Duodenal mucosa (tissue), 2 donors: Measurements from ENCODE around the gene ARHGEF28.

ENCODE experiments used
- H3K27ac ChIP-seq: one replicate; pipeline ENCODE4 v1.7.0; 2013; ENCODE audit warnings: low read depth, low read length
- H3K27me3 ChIP-seq, 2 donors: one replicate each; pipeline ENCODE4 v1.7.0; 2013; ENCODE audit warnings: low read length in 2 of 2, control low read depth in 1 of 2; ENCODE audit not compliant: insufficient read depth in 2 of 2, control insufficient read depth in 1 of 2
- H3K36me3 ChIP-seq, 2 donors: one replicate each; pipeline ENCODE4 v1.7.0; 2013; ENCODE audit warnings: low read length in 2 of 2, control low read depth in 1 of 2; ENCODE audit not compliant: insufficient read depth in 2 of 2, control insufficient read depth in 1 of 2
- H3K4me1 ChIP-seq, 2 donors: one replicate each; pipeline ENCODE4 v1.7.0; 2013; ENCODE audit warnings: low read length in 2 of 2, control low read depth in 1 of 2; ENCODE audit not compliant: insufficient read depth in 2 of 2, control insufficient read depth in 1 of 2
- H3K4me3 ChIP-seq, 2 donors: one replicate each; pipeline ENCODE4 v1.7.0; 2013; ENCODE audit warnings: low read length in 2 of 2, low read depth in 1 of 2
- H3K9ac ChIP-seq, 2 donors: one replicate each; pipeline ENCODE4 v1.7.0; 2013; ENCODE audit warnings: low read length in 2 of 2, low read depth in 1 of 2
- H3K9me3 ChIP-seq, 2 donors: one replicate each; pipeline ENCODE4 v1.7.0; 2013; ENCODE audit warnings: low read length in 2 of 2, control low read depth in 1 of 2; ENCODE audit not compliant: control insufficient read depth in 1 of 2

Gene ARHGEF28

DNA sequence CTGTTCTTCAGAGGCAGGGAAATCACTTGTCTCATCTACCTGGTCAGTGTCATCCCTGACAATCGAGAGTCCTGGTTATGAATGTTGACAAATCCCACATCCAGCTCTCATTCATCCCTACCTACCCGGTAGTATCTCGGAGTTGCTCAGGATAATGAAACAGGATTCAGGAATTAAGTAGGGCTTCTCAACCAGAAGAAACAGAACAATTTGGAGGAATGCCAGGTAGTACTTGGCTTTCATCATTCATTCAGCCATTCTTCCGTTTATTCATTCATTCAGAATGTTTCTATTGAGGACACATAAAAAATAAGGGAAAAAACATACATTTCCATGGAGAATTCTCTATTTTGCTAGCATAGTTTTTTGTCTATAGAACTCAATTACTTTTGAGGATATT lies 195.0 kb downstream of the ARHGEF28 start:
- H3K27me3 ChIP-seq, result no peaks in the 10 kb centered on the region
- H3K9me3 ChIP-seq, result no peaks in the 10 kb centered on the region
- no peaks in the 10 kb centered on the region for H3K36me3 ChIP-seq
- peaks cover 0 to 6% of the 10 kb centered on the region in 2 donors for H3K4me1 ChIP-seq
- H3K4me3 ChIP-seq, result no peak overlapping the region
- H3K27ac ChIP-seq, result no peak overlapping the region
- H3K9ac ChIP-seq, result no peak overlapping the region

DNA sequence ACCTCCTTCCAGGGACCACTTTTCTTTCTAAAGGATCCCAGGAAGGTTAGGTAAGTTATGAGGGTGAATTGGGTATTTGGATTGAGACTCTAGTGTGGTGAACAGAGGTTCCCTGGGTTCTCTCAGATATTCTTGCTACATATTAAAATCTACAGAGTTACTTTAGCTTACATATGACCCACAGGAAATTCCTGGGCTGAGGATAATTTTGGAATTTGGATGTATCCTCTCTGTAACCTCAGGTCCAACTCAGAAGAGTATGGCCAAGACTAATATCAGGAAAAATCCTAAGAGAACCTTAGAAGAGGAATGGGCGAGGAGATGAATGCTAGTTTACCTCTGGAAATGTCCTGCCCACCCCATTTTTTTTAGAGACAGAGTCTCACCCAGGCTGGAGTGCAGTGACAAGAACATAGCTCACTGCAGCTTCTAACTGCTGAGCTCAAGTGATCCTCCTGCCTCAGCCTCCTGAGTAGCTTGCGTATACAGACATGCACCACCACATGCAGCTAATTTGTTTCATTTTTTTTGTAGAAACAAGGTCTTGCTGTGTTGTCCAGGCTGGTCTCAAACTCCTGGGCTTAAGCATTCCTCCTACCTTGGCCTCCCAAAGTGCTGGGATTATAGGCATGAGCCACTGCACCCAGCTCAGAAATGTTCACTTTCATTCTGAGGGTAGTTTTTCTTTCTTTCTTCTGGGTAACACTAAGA lies 196.4 kb downstream of the ARHGEF28 start:
- Histone ChIP-seq H3K4me1 (peaks cover 0 to 6% of the 10 kb centered on the region in 2 donors), H3K9ac (no peak overlapping the region), H3K27me3 (no peaks in the 10 kb centered on the region), H3K27ac (no peak overlapping the region), H3K4me3 (no peak overlapping the region), H3K36me3 (no peaks in the 10 kb centered on the region), H3K9me3 (no peaks in the 10 kb centered on the region)

DNA sequence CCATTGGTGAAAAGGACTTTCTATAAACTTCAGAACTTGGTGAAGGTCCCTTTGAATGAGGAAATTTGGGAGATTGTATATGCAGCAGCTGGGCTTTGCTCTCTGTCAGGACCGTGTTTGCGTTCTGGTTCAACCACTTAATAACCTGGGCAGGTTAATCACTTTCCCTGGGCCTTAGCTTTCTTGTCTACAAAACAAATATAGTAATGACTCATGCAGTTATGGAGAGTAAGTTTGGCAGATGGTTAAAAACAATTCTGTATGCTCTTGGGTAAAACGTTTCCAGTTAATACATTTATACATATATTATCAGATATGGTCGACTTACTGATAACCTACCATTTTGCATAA lies 197.0 kb downstream of the ARHGEF28 start:
- Histone ChIP-seq H3K9ac (no peak overlapping the region), H3K27ac (no peak overlapping the region), H3K9me3 (no peaks in the 10 kb centered on the region), H3K27me3 (no peaks in the 10 kb centered on the region), H3K36me3 (no peaks in the 10 kb centered on the region), H3K4me3 (no peak overlapping the region), H3K4me1 (peaks cover 0 to 6% of the 10 kb centered on the region in 2 donors)

DNA sequence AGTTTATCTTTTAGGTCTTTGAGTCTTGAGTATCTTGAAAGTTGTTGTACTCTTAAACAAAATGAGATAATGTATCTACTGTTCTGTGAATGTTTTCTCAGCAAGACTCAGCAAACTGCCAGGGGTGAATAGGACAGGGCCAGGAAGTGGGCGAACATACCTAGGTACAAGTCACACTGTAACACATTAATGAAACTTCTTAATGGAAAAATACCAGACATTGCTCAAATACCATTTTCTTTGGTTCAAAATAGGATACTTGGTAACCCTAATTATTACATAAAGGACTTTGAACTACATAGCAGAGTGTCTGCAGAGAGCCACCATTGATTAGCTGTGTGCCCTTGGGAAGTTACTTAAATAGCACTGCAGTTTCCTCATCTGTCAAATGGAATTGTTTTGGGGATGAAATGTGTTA lies 197.5 kb downstream of the ARHGEF28 start:
- Histone ChIP-seq H3K9ac (no peak overlapping the region), H3K36me3 (no peaks in the 10 kb centered on the region), H3K4me3 (no peak overlapping the region), H3K27me3 (no peaks in the 10 kb centered on the region), H3K4me1 (peaks cover 0 to 6% of the 10 kb centered on the region in 2 donors), H3K9me3 (no peaks in the 10 kb centered on the region), H3K27ac (no peak overlapping the region)

GRCh38 chr5:73825199-73825598 lies 199.2 kb downstream of the ARHGEF28 start:
- Histone ChIP-seq H3K9me3 (no peaks in the 10 kb centered on the region), H3K27ac (no peak overlapping the region), H3K4me1 (peaks cover 0 to 6% of the 10 kb centered on the region in 2 donors), H3K9ac (no peak overlapping the region), H3K4me3 (no peak overlapping the region), H3K36me3 (no peaks in the 10 kb centered on the region), H3K27me3 (no peaks in the 10 kb centered on the region)

GRCh38 chr5:73825736-73826135 lies 199.7 kb downstream of the ARHGEF28 start:
- H3K9ac ChIP-seq, result no peak overlapping the region
- H3K9me3 ChIP-seq, result no peaks in the 10 kb centered on the region
- peaks cover 0 to 10% of the 10 kb centered on the region in 2 donors for H3K4me1 ChIP-seq
- no peaks in the 10 kb centered on the region for H3K27me3 ChIP-seq
- H3K36me3 ChIP-seq, result no peaks in the 10 kb centered on the region
- H3K4me3 ChIP-seq, result no peak overlapping the region
- no peak overlapping the region for H3K27ac ChIP-seq

DNA sequence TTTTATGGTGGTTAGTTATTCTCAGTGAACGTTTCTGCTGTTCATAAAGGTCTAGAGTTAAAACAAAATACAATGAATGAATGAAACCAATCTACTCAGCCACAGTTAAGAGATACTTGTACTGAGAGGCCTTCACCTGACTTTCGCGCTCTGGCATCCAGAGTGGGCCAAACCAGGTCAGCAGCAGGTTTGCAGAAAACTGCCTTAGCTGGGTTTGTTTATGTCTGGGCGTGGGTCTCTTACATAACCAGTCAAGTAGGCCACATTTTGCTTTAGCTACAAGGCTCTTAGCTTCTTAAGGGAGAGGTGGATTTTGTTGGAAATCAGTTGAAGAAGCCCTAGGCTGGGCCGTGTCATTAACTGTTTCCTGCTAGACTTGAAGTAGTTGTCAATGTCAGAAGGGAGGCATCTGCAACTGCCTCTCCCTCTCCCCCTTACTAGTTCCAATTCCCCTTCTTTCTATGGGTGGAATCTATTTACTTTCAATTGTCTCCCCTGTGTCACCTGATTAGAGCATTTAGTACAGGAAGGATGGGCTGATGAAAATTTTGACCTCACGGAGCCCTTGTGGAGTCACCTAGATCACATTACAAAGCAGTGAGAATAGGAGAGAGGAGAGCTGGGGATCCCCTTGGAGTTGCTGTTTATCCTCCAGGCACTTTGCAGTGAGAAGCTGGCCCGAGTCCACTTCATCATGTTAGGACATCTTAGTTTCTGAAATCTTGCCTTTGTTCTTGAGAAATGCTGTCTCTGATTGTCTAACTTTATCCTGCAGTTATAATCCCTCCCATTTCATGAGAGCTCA lies 200.5 kb downstream of the ARHGEF28 start:
- Histone ChIP-seq H3K4me3 (no peak overlapping the region), H3K27ac (no peak overlapping the region)

GRCh38 chr5:73827106-73827450 lies 201.1 kb downstream of the ARHGEF28 start:
- Histone ChIP-seq H3K36me3 (no peaks in the 10 kb centered on the region), H3K27ac (no peak overlapping the region), H3K27me3 (no peaks in the 10 kb centered on the region), H3K9me3 (no peaks in the 10 kb centered on the region), H3K4me1 (peaks cover 0 to 10% of the 10 kb centered on the region in 2 donors), H3K4me3 (no peak overlapping the region), H3K9ac (no peak overlapping the region)

More for the DNA sequence above, 200.5 kb downstream of the ARHGEF28 start:
- H3K36me3 ChIP-seq, result no peaks in the 10 kb centered on the region
- no peaks in the 10 kb centered on the region for H3K9me3 ChIP-seq
- H3K9ac ChIP-seq, result no peak overlapping the region
- H3K27me3 ChIP-seq, result no peaks in the 10 kb centered on the region
- H3K4me1 ChIP-seq, result peaks cover 0 to 10% of the 10 kb centered on the region in 2 donors

DNA sequence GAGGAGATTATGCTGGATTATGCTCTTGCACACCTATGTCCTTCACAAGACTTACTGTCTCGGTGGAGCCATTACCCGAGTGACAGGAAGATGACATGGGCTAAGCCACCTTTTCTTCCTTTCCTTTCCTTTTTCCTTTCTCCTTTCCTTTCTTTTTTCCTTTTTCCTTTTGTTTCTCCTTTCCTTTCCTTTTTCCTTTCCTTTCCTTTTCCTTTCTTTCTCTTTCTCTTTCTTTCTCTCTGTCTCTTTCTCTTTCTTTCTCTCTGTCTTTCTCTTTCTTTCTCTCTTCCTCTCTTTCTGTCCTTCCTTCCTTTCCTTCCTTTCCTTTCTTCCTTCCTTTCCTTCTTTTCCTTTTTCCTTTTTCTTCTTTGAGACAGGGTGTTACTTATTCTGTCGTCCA lies 202.5 kb downstream of the ARHGEF28 start:
- H3K9me3 ChIP-seq, result no peaks in the 10 kb centered on the region
- H3K4me3 ChIP-seq, result no peak overlapping the region
- no peak overlapping the region for H3K9ac ChIP-seq
- no peak overlapping the region for H3K27ac ChIP-seq
- H3K36me3 ChIP-seq, result peaks cover 0 to 3% of the 10 kb centered on the region in 2 donors
- H3K4me1 ChIP-seq, result peaks cover 0 to 9% of the 10 kb centered on the region in 2 donors
- H3K27me3 ChIP-seq, result no peaks in the 10 kb centered on the region

GRCh38 chr5:73830646-73831045 lies 204.7 kb downstream of the ARHGEF28 start:
- Histone ChIP-seq H3K27me3 (no peaks in the 10 kb centered on the region), H3K36me3 (peaks cover 0 to 3% of the 10 kb centered on the region in 2 donors), H3K4me3 (no peak overlapping the region), H3K27ac (no peak overlapping the region), H3K9me3 (no peaks in the 10 kb centered on the region), H3K4me1 (peaks cover 0 to 4% of the 10 kb centered on the region in 2 donors), H3K9ac (no peak overlapping the region)
